Posterior cingulate gyrus (tissue), 11 donors: Measurements from ENCODE around the gene CBLC.
"Not testable (repeated sequence)": the region's sequence is repeated elsewhere in the genome, so short reads cannot be mapped to it uniquely, and the experiment has no call there.

Experiments
- DNase-seq, 10 donors: peaks; one replicate each; pipeline versions ENCODE4 v3.0.0 to v3.0.0-alpha.2; 2020 to 2021; ENCODE audit warnings: mixed read lengths in 3 of 10
- intact Hi-C: fragments of 100-400 bp; cut with DNase I; formaldehyde crosslinking; loops from one replicate; pipeline ENCODE4 v1.15.1; 2023

The CBLC gene

DNA sequence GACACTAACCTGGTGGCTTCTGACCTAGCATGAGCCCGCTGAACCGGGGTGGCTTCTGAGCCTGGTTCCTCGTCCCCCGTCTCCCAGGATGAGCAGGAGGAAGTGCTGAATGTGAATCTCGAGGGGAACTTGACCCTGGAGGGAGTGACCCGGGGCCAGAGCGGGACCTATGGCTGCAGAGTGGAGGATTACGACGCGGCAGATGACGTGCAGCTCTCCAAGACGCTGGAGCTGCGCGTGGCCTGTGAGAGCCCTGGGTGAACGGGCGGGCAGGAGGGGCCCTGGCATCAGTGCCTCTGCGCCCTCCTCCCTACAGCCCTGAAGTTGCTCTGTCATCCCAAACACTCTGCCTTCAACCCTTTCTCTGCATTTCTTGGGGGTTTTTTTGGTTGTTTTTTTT lies 36.8 kb downstream of the CBLC start:
- intact Hi-C loops: no loop called here
- no peak for DNase-seq

DNA sequence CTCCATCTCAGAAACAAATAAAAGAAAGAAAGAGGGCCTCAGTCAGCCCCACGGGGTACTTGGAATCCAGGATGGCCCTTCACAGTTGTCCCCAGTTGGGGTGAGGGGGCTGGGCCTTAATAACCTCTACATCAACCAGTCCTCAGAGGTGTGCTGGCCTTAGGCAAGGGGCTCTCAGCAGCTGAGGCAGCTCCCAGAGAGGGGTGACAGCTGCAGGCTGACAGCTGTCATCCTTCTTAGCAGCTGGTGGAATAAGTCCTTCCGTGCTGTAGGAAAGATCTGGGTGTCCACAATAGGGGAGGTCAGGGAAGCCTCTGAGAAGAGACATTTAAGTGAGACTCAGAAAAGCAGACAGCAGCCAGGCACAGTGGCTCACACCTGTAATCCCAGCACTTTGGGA lies 38.6 kb downstream of the CBLC start:
- intact Hi-C loops: no loop called here
- no peak for DNase-seq

DNA sequence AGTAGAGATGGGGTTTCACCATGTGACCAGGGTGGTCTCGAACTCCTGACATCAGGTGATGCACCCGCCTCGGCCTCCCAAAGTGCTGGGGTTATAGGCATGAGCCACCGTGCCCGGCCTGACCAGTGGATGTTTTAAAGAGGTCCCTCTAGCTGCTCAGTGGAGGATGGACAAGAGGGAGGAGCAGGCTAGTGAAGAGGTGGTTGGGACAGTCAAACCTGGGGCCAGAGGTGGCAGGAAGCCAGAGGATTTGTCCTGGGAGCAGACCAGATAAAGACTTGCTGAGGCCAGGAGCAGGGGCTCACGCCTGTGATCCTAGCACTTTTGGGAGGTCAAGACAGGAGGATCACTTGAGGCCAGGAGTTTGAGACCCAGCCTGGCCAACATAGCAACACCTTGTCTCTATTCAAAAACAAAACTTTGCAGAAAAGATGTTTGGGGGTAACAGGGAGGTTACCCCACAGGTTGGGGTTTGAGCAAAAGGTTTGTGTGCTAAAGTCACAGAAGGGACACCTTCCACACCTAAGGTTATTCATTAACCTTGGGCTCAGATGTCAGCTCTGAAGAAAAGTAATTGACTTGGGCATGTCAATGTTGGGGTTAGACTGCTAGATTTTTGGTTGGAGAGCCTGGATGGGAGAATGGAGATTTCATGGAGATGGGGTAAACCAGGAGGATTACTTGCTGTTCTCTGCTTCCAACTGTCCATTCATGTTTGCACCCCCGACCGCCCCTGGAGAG lies 40.2 kb downstream of the CBLC start:
- intact Hi-C loops: no loop called here
- no peak for DNase-seq

DNA sequence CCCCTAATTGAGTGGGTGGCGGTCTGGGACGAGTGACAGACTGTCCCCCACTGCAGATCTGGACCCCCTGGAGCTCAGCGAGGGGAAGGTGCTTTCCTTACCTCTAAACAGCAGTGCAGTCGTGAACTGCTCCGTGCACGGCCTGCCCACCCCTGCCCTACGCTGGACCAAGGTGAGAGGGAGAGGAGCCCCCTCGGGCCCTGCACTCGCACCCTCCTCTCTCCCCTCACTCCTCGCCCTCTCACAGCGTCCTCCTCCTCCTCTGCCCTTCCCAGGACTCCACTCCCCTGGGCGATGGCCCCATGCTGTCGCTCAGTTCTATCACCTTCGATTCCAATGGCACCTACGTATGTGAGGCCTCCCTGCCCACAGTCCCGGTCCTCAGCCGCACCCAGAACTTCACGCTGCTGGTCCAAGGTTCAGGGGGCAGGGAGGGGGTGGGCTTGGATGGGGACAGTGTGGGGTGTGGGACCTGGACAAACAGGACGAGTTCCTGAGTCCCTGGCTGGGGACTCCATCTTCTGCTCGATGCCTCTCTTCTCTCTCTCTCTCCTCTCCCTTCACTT lies 40.9 kb downstream of the CBLC start:
- intact Hi-C loops: no loop called here
- DNase-seq: no peak

DNA sequence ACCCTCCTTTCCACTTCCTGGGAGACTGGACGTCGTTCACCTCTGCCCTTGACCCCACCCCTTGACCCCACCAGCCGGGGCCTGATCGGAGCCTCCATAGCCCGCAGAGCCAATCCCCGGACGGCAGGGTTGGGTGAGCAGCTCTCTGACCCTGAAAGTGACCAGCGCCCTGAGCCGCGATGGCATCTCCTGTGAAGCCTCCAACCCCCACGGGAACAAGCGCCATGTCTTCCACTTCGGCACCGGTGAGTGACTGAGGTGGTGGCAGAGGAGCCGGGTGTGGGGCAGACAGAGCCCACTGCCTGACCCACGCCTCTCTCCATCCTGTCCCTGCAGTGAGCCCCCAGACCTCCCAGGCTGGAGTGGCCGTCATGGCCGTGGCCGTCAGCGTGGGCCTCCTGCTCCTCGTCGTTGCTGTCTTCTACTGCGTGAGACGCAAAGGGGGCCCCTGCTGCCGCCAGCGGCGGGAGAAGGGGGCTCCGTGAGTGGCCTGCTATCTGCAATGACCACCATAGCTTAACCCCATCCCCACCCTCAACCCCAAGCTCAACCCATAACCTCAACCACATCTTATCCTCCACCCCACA lies 41.6 kb downstream of the CBLC start:
- no peak for DNase-seq
- intact Hi-C loops: no loop called here

DNA sequence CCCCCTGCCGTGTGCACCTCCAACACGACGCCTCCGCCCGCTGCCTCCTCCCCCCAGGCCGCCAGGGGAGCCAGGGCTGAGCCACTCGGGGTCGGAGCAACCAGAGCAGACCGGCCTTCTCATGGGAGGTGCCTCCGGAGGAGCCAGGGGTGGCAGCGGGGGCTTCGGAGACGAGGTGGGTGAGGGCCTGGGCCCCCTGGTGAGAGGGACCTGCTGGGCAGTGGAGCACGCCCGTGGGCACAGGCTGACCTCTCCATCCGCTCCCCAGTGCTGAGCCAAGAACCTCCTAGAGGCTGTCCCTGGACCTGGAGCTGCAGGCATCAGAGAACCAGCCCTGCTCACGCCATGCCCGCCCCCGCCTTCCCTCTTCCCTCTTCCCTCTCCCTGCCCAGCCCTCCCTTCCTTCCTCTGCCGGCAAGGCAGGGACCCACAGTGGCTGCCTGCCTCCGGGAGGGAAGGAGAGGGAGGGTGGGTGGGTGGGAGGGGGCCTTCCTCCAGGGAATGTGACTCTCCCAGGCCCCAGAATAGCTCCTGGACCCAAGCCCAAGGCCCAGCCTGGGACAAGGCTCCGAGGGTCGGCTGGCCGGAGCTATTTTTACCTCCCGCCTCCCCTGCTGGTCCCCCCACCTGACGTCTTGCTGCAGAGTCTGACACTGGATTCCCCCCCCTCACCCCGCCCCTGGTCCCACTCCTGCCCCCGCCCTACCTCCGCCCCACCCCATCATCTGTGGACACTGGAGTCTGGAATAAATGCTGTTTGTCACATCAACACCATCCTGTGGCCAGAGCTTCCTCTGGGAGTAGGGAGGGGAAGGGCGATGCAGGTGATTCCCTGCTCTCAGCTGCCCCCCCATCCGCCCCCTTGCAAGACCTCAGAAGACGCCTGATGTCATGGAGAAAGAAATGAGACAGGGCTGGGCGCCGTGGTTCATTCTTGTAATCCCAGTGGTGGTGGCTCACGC lies 43.2 kb downstream of the CBLC start:
- intact Hi-C loops: no loop called here
- DNase-seq: no peak

DNA sequence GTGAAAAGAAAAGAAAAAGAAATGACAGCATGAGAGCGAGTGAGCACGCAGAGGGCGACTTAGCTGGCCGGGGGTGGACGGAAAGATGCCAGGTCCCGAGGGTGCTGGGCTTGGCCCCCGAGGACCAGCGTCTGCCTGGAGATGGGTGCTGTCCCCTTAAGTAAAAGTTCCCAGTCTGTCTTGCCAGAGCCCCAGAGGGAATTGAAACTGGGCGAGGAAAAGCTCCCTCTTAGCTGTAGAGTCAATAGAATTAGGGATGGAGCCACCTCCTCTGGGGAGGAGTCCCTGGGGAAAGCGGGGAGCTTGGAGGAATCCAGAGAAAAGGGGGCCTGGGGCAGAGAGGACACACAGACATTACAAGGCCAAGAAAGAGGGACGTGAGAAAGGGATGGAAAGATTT lies 44.5 kb downstream of the CBLC start:
- DNase-seq: no peak
- intact Hi-C loops: no loop called here

DNA sequence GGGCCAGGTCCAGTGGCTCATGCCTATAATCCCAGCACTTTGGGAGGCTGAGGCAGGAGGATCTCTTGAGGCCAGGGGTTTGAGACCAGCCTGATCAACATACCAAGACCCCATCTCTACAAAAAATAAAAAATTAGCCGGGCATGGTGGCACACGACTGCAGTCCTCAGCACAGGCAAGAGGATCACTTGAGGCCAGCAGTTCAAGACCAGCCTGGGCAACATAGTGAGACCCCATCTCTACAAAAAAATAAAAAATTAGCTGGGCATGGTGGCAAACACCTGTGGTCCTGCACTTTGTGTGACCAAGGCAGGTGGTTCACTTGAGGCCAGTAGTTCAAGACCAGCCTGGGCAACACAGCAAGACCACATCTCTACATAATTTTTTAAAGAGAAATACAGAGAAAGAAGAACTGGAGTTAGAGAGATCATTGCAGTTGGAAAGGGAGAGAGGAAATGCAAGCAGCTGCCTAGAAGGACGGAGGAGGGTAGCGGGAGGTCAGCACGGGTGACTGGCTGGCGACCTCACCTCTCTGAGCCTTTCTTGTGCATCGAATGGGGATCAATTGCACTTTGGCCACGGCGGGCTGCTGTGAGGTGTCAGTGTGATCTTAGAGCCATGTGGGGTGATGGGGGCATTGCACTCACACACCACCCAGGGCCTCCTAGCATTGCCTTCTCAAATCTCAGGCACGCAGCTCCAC lies 45.1 kb downstream of the CBLC start:
- DNase-seq: no peak
- intact Hi-C loops: no loop called here

DNA sequence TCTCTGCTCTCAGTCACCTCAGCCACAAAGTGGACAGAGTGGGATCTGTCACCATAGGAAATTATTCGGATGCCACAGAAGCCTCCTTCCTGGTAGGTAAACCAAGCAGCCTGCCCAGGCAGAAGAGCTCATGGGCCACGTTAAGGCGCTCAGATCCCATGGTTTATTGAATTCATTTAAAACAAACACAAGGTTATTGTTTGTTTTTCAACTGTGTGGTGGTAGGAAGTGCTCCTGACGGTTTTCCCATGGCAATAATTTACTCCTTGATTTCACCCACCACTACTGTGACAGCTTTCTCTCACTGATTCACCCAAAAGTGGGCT lies 45.6 kb downstream of the CBLC start:
- intact Hi-C loops: no loop called here
- no peak for DNase-seq

DNA sequence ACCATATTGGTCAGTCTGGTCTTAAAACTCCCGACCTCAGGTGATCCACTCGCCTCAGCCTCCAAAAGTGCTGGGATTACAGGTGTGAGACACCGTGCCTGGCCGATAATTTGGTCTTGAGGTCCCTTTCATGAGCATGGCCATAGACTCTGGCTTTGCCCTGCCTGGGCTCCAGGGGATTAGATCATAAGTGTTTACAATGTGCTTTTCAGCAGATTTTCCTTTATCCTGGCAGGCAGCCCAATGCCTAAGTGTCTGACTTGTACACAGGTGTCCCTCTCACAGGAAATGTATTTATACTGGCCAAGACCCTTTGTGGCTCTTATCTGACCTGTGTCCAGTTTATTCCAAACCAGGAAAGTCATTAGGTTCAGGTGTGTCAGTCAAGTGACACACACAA lies 47.1 kb downstream of the CBLC start:
- intact Hi-C loops: no loop called here
- DNase-seq: no peak

DNA sequence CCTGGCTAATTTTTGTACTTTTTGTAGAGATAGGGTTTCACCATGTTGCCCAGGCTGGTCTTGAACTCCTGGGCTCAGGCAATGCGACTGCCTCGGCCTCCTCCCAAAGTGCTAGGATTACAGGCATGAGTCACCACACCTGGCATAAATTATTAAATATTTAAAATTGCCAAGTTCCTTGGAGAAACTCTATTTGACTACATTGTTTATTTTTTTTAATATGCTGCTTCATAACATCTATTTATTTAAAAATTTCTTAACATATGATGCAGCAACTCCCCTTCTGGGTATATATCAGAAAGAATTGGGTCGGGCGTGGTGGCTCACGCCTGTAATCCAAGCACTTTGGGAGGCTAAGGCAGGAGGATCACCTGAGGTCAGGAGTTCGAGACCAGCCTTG lies 55.2 kb downstream of the CBLC start:
- intact Hi-C loops, DNase-seq: not testable (repeated sequence)

DNA sequence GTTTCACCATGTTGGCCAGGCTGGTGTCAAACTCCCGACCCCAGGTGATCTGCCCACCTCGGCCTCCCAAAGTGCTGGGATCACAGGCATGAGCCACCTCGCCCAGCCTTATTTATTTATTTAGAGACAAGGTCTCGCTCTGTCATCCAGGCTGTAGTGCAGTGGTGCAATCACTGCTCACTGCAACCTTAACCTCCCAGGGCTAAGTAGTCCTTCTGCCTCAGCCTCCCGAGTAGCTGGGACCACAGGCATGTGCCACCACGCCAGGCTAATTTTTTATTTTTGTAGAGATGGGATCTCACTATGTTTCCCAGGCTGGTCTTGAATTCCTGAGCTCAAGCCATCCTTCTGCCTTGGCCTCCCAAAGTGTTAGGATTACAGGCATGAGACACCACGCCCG lies 56.7 kb downstream of the CBLC start:
- intact Hi-C loops: not testable (repeated sequence)

DNA sequence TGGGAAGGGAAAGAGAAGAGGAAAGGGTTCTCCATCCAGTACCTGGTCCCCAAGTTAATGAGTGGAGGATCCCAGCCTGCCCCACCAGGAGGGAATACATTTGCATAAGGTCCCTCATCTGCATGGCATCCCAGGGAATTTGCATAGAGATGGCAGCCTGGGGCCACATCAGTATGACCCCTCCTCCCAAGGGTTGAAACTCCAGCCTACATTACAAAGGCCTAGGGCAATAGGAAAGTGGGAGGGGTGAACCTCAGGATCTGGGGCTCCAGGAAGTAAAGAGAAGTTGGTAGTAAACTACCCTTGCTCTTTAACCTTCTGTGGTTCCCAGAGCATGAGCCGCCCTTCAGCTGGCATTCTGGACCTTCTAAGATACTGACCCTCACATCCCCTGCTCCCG lies 61.6 kb downstream of the CBLC start:
- intact Hi-C loops: no loop called here
- no peak for DNase-seq

More for the DNA sequence above, 56.7 kb downstream of the CBLC start:
- not testable (repeated sequence) for DNase-seq

DNA sequence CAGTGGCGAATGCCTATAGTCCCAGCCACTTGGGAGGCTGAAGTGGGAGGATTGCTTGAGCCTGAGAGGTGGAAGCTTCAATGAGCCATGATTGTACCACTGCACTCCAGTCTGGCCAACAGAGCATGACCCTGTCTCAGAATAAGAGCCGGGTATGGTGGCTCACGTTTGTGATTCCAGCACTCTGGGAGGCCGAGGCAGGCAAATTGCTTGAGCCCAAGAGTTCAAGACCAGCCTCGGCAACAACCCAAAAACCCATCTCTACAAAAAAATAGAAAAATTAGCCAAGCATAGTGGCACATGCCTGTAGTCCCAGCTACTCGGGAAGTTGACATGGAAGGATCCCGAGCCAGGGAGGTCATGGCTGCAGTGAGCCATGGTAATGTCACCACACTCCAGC lies 63.1 kb downstream of the CBLC start:
- no peak for DNase-seq
- intact Hi-C loops: no loop called here

DNA sequence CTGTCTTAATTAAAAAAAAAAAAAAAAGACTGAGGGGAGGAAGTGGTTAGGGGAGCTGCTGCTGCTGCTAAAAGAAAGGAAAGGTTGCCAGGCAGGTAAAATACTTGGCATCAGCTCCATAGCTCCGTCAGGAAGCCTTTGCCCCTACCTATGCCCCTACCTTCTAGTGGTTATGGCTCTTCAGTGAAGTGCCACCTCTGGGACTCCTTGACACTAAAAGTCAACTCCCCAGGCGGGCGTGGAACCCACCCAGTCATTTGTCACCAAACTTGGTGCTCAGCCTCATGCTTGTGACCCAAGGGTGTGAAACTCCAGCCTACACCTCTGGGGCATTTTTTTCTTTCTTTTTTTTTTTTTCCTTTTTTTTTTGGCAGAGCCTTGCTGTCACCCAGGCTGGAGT lies 63.5 kb downstream of the CBLC start:
- DNase-seq: no peak
- intact Hi-C loops: no loop called here

DNA sequence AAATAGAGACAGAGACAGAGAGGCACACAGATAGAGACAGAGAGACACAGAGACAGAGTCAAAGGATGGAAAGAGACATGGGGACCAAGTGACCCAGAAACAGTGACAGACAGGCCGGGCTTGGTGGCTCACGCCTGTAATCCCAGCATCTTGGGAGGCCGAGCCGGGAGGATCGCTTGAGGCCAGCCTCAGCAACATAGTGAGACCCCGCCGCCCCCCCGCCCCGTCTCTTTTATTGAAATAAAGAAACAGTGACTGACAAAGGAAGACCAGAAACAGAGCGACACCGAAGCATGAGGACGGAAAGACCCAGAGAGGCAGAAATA lies 67.6 kb downstream of the CBLC start:
- intact Hi-C loops: loop anchor here (2.0 to 5.0 kb wide), 3 partner anchors 44 to 123 kb away; no protein-coding TSS in a partner anchor
- no peak for DNase-seq

DNA sequence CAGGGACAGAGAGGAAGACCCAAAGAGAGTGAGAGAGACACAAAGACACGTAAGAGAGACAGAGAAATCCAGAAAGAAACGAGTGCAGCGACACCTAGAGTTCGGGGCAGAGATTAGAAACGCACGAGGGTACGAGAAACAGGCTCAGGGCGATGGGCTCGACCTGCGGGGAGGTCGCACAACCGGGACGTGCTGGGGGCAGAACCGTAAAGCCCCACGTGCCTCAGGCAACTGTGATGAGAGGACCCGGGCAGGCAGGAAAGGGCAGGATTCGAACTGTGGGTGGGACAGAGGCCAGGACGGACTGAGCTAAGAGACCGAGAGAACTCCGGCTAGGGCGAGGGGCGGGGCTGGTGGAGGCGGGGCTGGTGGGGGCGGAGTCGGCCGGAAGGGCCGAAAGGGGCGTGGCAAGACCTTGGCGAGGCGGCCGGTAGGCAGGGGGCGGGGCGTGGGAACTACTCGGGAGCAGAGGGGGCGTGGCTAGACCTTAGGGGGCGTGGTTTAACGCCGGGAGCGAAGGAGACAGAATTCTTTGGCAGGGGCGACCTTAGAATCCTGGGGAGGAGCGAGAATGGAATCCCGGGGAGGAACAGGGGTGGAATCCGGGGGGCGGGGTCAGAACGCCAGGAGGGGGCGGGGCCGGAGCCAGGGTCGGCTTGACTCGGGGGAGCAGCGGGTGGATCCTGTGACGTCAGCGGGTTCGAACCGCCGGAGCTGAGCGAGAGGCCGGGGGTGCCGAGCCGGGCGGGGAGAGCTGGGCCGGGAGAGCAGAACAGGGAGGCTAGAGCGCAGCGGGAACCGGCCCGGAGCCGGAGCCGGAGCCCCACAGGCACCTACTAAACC lies 68.1 kb downstream of the CBLC start, which contains the start of gene NECTIN2:
Gene NECTIN2, plus strand, starts transcription at position 686 of the 843 bp plus-strand sequence. CDS start 229 bp downstream, outside the sequence.
- intact Hi-C loops: loop anchor here (2.0 to 5.0 kb wide), 3 partner anchors 45 to 124 kb away; no protein-coding TSS in a partner anchor
- DNase-seq: peak; percentile 68 to 97 (median 84)

DNA sequence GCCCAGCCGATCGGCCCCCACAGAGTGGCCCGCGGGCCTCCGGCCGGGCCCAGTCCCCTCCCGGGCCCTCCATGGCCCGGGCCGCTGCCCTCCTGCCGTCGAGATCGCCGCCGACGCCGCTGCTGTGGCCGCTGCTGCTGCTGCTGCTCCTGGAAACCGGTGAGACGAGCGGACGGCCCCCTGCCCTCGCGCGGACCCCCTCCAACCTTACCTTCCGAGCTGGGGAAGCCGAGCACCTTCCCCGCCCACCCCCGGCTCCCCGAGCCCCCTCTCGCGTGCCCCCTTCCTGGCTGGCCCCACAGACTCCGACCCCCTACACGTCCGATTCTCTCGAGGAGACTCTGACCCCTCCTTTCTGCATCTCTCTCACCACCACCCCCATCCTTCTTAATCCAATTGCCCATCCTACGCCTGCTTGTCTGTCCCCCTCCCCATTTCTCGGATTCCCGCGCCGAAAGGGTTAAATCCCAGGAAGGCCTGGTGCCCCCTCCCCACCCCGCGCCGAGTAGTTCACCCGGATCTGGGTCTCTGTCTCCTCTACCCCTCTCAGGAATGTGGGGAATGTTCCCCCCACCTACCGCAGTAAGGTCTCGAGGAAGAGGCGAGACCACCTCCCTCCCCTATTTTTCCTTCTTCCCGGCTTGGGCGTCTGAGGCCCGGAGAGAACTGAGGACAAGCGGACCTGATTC lies 68.9 kb downstream of the CBLC start:
- intact Hi-C loops: loop anchor here (5.0 kb wide), 2 partner anchors 64 to 124 kb away; no protein-coding TSS in a partner anchor

More for the DNA sequence above, 68.9 kb downstream of the CBLC start:
- DNase-seq: no peak
